Muscle layer of colon (tissue), 2 donors: ENCODE data around the gene VWA1.
"Not testable (repeated sequence)": the region's sequence is repeated elsewhere in the genome, so short reads cannot be mapped to it uniquely, and the experiment has no call there.

Experiments used
- H3K27ac ChIP-seq: one replicate; pipeline ENCODE4 v1.7.0; 2013; ENCODE audit warnings: low read depth, mild to moderate bottlenecking, low read length, moderate library complexity
- H3K27me3 ChIP-seq, 2 donors: one replicate each; pipeline ENCODE4 v1.7.0; 2013; ENCODE audit warnings: low read length in 2 of 2, mild to moderate bottlenecking in 2 of 2; ENCODE audit not compliant: insufficient read depth in 2 of 2, control insufficient read depth in 1 of 2
- H3K36me3 ChIP-seq: one replicate; pipeline ENCODE4 v1.7.0; 2013; ENCODE audit warnings: mild to moderate bottlenecking, low read length; ENCODE audit not compliant: insufficient read depth
- H3K4me1 ChIP-seq: one replicate; pipeline ENCODE4 v1.7.0; 2013; ENCODE audit warnings: mild to moderate bottlenecking, low read length; ENCODE audit not compliant: insufficient read depth
- H3K4me3 ChIP-seq, 2 donors: one replicate each; pipeline ENCODE4 v1.7.0; 2013; ENCODE audit warnings: low read length in 2 of 2, low read depth in 1 of 2, mild to moderate bottlenecking in 1 of 2, moderate library complexity in 1 of 2
- H3K9ac ChIP-seq: one replicate; pipeline ENCODE4 v1.7.0; 2013; ENCODE audit warnings: low read length
- H3K9me3 ChIP-seq: one replicate; pipeline ENCODE4 v1.7.0; 2013; ENCODE audit warnings: mild to moderate bottlenecking, low read length
- donor health status: abdominal sarcoma.
- donor health status: Adenocarcinoma of cecum.

The VWA1 gene

DNA sequence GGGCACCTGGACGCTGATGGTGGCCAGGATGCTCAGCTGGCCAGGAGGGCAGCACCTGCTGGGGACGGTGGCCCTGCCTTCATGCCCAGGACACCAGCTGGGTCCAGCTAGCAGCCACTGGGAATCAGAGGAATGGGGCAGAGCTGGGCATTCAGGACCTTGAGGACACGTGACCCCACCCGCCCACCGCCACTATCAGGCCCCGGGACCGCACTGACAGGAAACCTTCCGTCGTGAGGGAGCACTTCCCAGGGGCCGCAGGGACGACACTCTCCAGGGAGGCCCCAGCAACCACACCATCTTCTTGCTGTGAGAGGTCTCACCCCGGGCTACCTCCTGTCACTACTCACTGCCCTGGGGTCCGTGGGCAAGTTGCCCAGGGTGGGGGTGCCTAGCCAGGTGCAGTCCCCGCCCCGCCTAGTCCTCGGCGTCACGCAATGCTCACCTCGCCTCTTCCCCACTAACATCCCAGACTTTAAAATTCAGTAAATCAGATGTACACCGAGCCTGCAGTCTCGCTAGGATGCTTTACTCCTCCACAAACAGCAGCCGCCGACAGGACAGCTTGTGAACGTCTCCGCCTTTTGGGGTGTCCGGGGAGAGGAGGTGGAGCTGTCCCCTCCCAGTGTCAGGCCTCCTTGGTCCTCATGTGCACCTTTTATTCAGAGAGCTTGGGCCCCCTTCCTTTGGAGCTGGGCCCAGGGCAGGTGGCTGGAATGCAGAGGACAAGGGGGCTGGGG is 4.9 kb downstream of the VWA1 start:
- no peak overlapping the region for H3K4me3 ChIP-seq
- no peak overlapping the region for H3K27ac ChIP-seq
- no peaks in the 10 kb centered on the region for H3K9me3 ChIP-seq
- no peak overlapping the region for H3K9ac ChIP-seq
- H3K4me1 ChIP-seq: peaks cover 34% of the 10 kb centered on the region
- no peaks in the 10 kb centered on the region for H3K36me3 ChIP-seq
- no peaks in the 10 kb centered on the region for H3K27me3 ChIP-seq

DNA sequence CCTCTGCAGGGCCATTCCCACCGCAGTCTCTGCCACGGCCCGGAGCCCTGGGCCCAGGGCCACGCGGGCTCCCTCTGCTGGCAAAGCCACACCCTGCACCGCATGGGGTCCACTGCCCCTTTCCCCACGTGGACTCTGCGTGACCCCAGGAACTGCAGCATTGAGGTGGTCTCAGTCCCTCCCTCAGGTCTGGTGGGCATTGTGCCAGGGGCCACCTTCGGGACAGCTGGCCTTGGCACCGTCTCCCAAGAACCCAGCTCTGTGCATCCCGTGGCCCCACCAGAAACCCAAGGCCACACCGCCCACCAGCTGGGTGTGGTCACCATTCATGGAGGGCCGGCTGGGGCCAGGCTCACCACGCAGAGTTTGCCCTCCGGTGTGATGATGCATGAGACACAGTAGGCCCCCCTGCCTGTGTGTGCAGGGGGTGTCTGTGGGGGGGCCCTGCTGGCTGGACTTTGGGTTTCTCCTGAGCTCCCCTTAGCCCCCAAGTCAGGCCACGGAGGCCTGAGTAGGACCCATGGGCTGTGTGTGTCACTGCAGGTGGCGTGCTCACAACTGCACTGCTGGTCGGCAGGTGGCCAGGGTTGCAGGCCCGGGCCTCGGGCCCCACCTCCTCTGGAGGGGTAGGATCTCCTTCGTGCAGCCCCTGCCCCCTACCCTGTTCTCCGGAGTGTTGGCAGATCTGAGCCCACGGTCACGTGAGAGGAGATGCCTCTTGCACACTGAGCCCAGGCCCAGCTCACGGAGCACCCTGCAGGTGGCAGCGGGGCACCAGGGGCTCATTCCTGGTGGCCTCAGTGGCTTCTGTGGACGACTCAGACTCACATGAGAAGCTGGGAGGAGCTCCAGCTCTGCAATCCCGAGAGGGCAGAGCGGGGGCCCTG is 5.8 kb downstream of the VWA1 start:
- no peak overlapping the region for H3K4me3 ChIP-seq
- H3K27ac ChIP-seq: no peak overlapping the region
- no peaks in the 10 kb centered on the region for H3K36me3 ChIP-seq
- no peaks in the 10 kb centered on the region for H3K9me3 ChIP-seq
- H3K27me3 ChIP-seq: no peaks in the 10 kb centered on the region
- peaks cover 31% of the 10 kb centered on the region for H3K4me1 ChIP-seq
- no peak overlapping the region for H3K9ac ChIP-seq

DNA sequence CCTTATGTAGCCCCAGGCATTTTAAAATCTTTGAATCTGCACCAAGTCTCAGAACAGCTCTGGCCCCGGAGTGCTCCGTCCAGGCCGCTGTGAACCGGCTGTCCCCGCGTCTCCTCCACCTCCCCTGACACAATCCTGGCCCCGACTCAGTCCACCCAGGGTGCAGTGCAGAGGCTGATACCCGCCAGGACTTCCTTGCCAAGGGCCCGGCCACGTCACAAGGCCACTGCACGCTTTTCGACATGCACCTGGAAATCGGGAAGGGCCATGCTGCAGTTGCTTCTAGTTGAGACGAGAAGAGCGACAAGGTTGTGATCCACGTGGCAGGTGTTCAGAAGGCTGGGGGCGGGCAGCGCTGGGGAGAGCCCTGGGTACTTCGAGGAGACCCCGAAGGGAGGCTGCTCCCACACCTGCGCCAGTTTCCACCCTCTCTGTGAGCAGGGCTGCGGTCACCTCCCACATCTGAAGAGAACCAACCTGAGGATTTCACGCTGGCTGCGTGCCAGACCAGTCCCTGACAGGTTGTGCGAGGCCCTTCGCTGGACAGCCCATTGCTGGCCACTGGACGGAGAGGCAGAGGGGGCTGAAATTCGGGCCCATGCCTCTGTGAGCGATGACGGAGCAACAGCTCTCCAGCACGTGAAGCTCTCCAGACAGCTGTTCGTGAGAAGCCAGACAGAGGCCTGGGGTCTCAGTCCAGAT is 6.7 kb downstream of the VWA1 start:
- no peaks in the 10 kb centered on the region for H3K9me3 ChIP-seq
- no peak overlapping the region for H3K27ac ChIP-seq
- H3K9ac ChIP-seq: no peak overlapping the region
- peaks cover 23% of the 10 kb centered on the region for H3K4me1 ChIP-seq
- no peaks in the 10 kb centered on the region for H3K27me3 ChIP-seq
- H3K36me3 ChIP-seq: no peaks in the 10 kb centered on the region
- no peak overlapping the region for H3K4me3 ChIP-seq

DNA sequence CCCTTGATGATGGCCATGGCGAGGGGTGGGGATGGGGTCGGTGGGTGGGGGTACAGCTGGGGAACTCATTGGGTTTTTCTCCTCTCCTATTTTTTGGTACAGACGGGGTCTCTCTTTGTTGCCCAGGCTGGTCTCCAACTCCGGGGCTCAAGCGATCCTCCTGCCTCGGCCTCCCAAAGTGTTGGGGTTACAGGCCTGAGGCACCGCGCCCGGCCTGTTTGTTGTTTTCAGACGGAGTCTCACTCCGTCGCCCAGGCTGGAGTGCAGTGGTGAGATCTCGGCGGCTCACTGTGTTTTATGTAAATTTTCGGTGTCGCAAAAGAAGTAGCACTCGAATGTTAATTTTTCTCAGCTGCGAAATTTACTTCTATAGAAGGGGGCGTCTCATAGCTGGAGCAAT is 11.1 kb downstream of the VWA1 start:
- H3K27me3 ChIP-seq, H3K27ac ChIP-seq, H3K4me1 ChIP-seq, H3K9ac ChIP-seq, H3K36me3 ChIP-seq, H3K4me3 ChIP-seq, H3K9me3 ChIP-seq: not testable (repeated sequence)

DNA sequence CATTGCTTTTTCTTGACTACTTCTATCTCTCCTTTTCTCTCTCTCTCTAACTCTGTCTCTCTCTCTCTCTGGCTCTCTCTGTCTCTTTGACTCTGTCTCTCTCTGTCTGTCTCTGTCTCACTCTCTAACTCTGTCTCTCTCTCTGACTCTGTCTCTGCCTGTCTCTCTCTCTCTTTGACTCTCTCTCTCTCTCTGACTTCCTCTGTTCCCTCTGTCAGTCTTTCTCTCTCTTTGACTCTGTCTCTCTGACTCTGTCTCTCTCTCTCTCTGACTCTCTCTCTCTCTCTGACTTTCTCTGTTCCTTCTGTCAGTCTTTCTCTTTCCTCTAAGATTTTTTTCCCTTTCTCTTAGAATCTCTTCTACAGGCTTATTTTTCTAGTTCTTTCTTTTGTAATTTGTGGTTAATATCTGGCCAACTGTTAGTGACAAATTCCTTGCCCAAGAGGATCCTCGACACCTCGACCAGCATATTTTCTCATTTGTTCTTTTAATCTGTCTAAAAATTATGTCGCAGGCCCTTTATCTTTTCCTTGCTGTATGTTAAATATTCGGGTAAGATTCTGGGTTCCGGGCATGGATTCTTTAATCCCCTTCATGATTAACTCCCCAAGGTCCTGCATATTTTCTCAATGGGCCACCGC is 13.7 kb downstream of the VWA1 start, which contains the start of gene ATAD3C:
TSS of gene ATAD3C (plus strand) at position 591 of the 641 bp plus-strand sequence. CDS start 995 bp downstream, outside the sequence.
- H3K9me3 ChIP-seq: no peaks in the 10 kb centered on the region
- no peak within 1 kb of the TSS for H3K4me3 ChIP-seq
- H3K4me1 ChIP-seq: no peaks in the 10 kb centered on the region
- no peaks in the 10 kb centered on the region for H3K27me3 ChIP-seq
- no peak within 1 kb of the TSS for H3K27ac ChIP-seq
- no peak within 1 kb of the TSS for H3K9ac ChIP-seq
- no peaks in the 10 kb centered on the region for H3K36me3 ChIP-seq

DNA sequence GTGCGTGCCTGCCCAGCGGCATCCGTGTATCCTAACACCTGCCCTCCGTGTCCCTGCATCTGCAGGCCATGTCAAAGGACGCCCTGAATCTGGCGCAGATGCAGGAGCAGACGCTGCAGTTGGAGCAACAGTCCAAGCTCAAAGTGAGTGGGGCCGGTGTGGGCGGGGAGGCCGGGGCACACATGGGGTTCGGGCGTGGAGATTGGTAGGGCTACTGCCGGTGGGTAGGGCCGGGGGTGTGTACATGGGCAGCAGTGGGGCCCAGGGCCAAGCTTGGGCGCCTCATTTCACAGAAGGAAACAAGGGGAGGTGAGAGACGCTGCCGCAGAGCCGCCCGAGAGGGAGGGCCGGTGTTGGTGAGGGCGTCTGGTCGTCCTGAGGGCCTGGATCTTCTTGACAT is 15.1 kb downstream of the VWA1 start:
- H3K9me3 ChIP-seq, H3K27ac ChIP-seq, H3K4me1 ChIP-seq, H3K4me3 ChIP-seq, H3K9ac ChIP-seq, H3K36me3 ChIP-seq, H3K27me3 ChIP-seq: not testable (repeated sequence)

DNA sequence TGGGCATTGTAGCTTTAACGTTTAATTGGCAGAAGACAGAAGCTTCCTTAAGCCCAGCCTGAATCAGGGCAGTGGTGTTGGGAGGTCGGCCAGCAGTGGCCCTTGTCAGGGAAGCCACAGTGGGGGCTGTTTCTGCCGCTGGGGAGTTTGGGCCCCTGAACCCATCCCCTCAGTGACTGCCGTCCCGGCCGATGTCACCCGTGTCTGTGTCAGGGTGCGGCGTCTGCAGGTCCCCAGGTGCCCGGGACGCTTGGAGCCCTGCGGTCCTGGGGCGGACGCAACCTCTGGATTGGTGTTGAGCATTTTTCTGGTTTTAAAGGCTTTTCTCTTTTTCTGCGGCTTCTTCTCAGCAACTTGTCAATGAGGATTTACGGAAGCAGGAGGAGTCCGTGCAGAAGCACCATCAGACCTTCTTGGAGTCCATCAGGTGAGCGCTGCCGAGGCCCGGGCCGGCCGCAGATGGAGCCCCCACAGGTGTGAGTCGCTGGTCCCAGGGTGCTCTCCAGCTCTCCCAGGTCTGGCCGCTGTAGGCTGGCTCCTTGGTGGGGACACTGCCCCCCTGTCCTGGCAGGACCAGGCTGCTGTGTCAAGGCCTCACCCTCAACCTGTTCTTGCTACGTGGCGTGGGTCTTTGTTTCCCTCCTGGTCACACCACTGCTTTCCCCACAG is 16.3 kb downstream of the VWA1 start:
- Histone ChIP-seq H3K4me3 (no peak overlapping the region), H3K9ac (no peak overlapping the region), H3K27me3 (no peaks in the 10 kb centered on the region), H3K27ac (no peak overlapping the region), H3K9me3 (no peaks in the 10 kb centered on the region), H3K4me1 (no peaks in the 10 kb centered on the region), H3K36me3 (no peaks in the 10 kb centered on the region)

DNA sequence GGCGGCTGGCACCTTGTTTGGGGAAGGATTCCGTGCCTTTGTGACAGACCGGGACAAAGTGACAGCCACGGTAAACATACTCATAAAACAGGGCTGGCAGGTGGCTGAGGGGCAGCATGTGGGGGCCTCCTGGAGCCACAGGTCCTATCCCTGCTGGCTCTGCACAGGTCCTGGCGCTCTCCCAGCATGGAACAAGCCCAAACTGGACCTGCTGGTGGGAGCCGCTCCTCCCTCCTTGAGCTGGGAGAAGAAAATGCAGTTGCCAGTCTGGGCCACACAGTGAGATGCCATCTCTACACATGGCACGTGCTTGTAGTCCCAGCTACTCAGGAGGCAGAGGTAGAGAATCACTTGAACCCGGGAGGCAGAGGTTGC is 16.9 kb downstream of the VWA1 start:
- H3K9ac ChIP-seq, H3K9me3 ChIP-seq, H3K4me3 ChIP-seq, H3K4me1 ChIP-seq, H3K36me3 ChIP-seq, H3K27ac ChIP-seq, H3K27me3 ChIP-seq: not testable (repeated sequence)

DNA sequence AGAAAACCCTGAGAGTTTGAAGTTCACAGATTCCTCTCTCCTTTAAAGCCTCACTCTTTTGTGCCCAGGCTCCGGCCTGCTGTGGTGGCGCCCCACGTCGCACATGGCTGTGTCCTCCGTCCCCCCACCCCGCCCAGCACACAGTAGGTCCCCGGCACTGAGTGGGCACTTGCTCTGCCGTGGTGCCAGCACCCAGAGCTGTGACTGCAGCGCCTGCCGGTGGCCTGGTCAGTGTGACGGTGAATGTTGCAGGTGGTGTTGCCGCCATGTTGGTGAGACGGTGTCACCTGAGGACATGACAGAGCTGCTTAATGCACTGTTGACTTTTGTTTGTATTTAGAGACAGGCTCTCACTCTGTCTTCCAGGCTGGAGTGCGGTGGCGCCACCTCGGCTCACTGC is 17.4 kb downstream of the VWA1 start:
- Histone ChIP-seq H3K4me1 (no peaks in the 10 kb centered on the region), H3K36me3 (no peaks in the 10 kb centered on the region), H3K9me3 (no peaks in the 10 kb centered on the region), H3K27ac (no peak overlapping the region), H3K4me3 (no peak overlapping the region), H3K27me3 (no peaks in the 10 kb centered on the region), H3K9ac (no peak overlapping the region)

DNA sequence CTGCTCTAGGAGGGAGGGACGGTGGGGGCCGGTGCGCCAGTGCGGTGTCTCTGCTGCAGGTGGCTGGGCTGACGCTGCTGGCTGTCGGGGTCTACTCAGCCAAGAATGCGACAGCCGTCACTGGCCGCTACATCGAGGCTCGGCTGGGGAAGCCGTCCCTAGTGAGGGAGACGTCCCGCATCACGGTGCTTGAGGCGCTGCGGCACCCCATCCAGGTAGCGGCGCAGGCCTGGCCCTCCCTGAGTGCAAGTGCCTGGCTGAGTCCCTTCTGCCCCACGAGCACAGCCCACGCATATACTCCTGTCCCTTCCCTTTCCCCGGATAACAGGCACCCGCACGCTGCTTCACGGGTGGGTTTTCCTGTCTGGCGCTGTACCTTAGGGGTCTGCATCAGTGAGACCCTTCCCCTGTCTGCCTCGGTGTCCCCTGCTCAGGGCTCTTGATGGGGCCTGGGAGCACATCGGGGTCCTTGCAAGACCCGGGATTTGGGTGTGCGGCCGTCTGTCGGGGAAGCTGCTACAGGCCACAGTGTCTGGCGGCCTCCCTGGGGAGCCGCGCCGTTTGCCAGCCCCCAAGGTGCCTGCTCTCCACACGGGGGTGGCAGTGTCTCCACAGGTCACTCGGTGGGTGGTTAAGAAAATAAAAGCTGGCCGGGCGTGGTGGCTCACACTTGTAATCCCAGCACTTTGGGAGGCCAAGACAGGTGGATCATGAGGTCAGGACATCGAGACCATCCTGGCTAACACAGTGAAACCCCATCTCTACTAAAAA is 19.0 kb downstream of the VWA1 start:
- H3K27me3 ChIP-seq, H3K4me1 ChIP-seq, H3K9me3 ChIP-seq, H3K9ac ChIP-seq, H3K4me3 ChIP-seq, H3K27ac ChIP-seq, H3K36me3 ChIP-seq: not testable (repeated sequence)
